Esophagus squamous epithelium (tissue), 5 donors: Measurements from ENCODE around the gene PDPN. TPM values are rescaled to one million over a fixed set of nuclear protein-coding genes. Genes with fewer than 3 reads are reported as not detected.
A peak's percentile ranks its signal among the peaks of the same experiment; 100 is the strongest.
"Not testable (repeated sequence)": the region's sequence is repeated elsewhere in the genome, so short reads cannot be mapped to it uniquely, and the experiment has no call there.

Experiments
- DNase-seq: peaks from one replicate; lab custom pipeline; 2025; lab: John Stamatoyannopoulos, UW
- H3K27ac ChIP-seq, 4 donors: fragments of 200-600 bp; sonication (generic); one replicate each; pipeline ENCODE4 v1.5.1; 2016 to 2019; ENCODE audit warnings: mild to moderate bottlenecking in 1 of 4
- H3K27me3 ChIP-seq, 4 donors: fragments of 200-600 bp; sonication (generic); 1 replicate in 3 of 4; 2 replicates in 1 of 4; pipeline versions ENCODE4 v1.5.1 to v1.6.0; 2017 to 2021; ENCODE audit warnings: antibody characterized with exemption in 1 of 4
- H3K36me3 ChIP-seq, 3 donors: fragments of 200-600 bp; sonication (generic); one replicate each; pipeline ENCODE4 v1.5.1; 2016 to 2019
- H3K4me1 ChIP-seq, 3 donors: fragments of 200-600 bp; sonication (generic); one replicate each; pipeline ENCODE4 v1.5.1; 2017 to 2019
- H3K4me3 ChIP-seq, 4 donors: fragments of 200-600 bp; sonication (generic); 1 replicate in 3 of 4; 2 replicates in 1 of 4; pipeline ENCODE4 v1.5.1; 2016 to 2019; ENCODE audit warnings: mild to moderate bottlenecking in 2 of 4, moderate library complexity in 1 of 4
- H3K9me3 ChIP-seq, 3 donors: fragments of 200-600 bp; sonication (generic); one replicate each; pipeline ENCODE4 v1.5.1; 2016 to 2019
- POLR2A ChIP-seq, 4 donors: fragments of 450-650 bp; IDR thresholded peaks; one replicate each; pipeline ENCODE4 v1.6.1; 2017; ENCODE audit warnings: antibody characterized with exemption in 4 of 4, mild to moderate bottlenecking in 4 of 4, moderate library complexity in 3 of 4
- WGBS, 2 donors: methylation state at CpG; one replicate each; pipeline ENCODE4 v1.1.5; 2018; 5-methylcytosine and 5-hydroxymethylcytosine counted together
- intact Hi-C: fragments of 100-400 bp; cut with DNase I; formaldehyde crosslinking; loops from one replicate; pipeline ENCODE4 v1.15.0; 2022
- total RNA-seq, 4 donors: library from RNA; depleted of rRNA; stranded (reverse); fragments of >200 nt; gene quantifications; one replicate each; pipeline ENCODE4 v1.1.0, GENCODE V29; 2016
- TF ChIP-seq, protein P1 (sequence below), 6 experiments: fragments of 450-650 bp in 4 of 6; fragments of 200-600 bp in 2 of 6; sonication (generic) in 2 of 6; IDR thresholded peaks; one replicate each; pipeline ENCODE4 v1.5.1; 2016 to 2019; ENCODE audit warnings: antibody characterized with exemption in 6 of 6, mild to moderate bottlenecking in 4 of 6, moderate library complexity in 4 of 6
- donor health status: DM: yes; HTN: yes; CAD: no.

PDPN gene
- total RNA-seq, 4 donors from 2014 or later = 4.5 to 24.2 (median 17.6) TPM

DNA sequence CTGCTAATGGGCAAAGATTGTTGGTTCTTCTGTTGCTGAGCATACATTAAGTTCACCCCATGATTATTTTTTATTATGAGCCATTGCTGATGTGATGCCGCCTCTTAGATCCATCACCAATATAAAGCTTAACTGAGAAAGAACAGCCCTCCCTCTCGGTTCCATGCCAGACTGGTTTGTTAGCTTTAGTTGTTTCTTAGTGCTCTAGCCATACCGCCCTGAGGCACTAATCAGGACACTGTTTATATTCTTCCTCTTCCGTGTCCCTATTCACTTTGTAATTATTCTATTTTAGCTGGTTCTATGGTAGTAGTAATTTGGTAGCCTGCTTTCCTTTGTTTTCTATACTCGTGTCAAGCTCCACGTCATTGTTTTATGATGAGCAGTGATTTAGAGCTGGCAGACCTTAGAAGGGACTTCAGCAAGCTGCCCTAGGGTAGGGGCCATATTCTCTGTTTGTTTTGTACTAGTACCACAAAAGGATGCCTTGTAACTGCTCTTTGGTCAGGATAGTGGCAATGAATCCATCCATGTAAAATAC lies 27.3 kb upstream of the PDPN start:
- Histone ChIP-seq H3K36me3 (no peaks in the 10 kb centered on the region), H3K27me3 (peaks cover 0 to 68% (median 0%) of the 10 kb centered on the region in 4 donors), H3K27ac (no peak overlapping the region), H3K9me3 (no peaks in the 10 kb centered on the region), H3K4me3 (no peak overlapping the region), H3K4me1 (peaks cover 0 to 4% (median 0%) of the 10 kb centered on the region in 3 donors)
- intact Hi-C loops = no loop called here
- 38 to 44% methylated on average over 6 of the region's 6 CpGs for WGBS, 2 donors
- no peak for DNase-seq
- TF ChIP-seq, protein P1, sequence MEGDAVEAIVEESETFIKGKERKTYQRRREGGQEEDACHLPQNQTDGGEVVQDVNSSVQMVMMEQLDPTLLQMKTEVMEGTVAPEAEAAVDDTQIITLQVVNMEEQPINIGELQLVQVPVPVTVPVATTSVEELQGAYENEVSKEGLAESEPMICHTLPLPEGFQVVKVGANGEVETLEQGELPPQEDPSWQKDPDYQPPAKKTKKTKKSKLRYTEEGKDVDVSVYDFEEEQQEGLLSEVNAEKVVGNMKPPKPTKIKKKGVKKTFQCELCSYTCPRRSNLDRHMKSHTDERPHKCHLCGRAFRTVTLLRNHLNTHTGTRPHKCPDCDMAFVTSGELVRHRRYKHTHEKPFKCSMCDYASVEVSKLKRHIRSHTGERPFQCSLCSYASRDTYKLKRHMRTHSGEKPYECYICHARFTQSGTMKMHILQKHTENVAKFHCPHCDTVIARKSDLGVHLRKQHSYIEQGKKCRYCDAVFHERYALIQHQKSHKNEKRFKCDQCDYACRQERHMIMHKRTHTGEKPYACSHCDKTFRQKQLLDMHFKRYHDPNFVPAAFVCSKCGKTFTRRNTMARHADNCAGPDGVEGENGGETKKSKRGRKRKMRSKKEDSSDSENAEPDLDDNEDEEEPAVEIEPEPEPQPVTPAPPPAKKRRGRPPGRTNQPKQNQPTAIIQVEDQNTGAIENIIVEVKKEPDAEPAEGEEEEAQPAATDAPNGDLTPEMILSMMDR (IDR thresholded peaks at IDR 0.05) = no peak
- TF ChIP-seq POLR2A (IDR thresholded peaks at IDR 0.05) = no peak

DNA sequence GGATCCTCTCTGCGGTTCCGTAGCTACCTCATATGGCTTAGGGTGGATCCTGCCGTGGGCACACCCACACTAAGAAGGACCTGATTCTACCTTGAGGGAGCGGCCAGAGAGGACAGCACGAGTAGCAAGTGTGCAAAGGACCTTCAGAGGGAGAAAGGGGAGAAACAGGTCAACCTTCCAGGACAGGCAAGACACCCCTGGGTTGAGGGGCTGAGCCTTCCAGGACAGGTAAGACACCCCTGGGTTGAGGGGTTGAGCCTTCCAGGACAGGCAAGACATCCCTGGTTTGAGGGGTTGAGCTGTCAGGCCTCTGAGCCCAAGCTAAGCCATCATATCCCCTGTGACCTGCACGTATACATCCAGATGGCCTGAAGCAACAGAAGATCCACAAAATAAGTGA lies 23.1 kb upstream of the PDPN start:
- peaks cover 0 to 57% (median 0%) of the 10 kb centered on the region in 4 donors for H3K27me3 ChIP-seq
- H3K36me3 ChIP-seq = no peaks in the 10 kb centered on the region
- no peak overlapping the region for H3K4me3 ChIP-seq
- H3K4me1 ChIP-seq = peaks cover 0 to 4% (median 0%) of the 10 kb centered on the region in 3 donors
- no peak overlapping the region for H3K27ac ChIP-seq
- no peak for DNase-seq
- intact Hi-C loops = no loop called here
- TF ChIP-seq POLR2A (IDR thresholded peaks at IDR 0.05) = no peak
- TF ChIP-seq, protein P1 (IDR thresholded peaks at IDR 0.05) = no peak
- no peaks in the 10 kb centered on the region for H3K9me3 ChIP-seq
- 77 to 89% methylated on average over 3 to 5 of the region's 6 CpGs for WGBS, 2 donors

DNA sequence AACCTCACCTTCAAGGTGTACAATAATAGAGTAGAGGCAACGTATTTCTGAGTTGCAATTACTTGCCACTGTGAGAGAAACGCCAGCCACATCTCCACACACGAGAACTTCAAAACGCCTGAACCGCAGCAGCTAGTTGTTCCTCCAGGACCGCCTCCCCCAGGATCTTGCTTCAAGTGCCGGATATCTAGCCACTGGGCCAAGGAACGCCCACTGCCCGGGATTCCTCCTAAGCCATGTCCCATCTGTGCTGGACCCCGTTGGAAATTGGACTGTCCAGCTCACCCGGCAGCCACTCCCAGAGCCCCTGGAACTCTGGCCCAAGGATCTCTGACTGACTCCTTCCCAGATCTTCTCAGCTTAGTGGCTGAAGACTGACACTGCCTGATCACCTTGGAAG lies 20.7 kb upstream of the PDPN start:
- H3K4me1 ChIP-seq, DNase-seq, H3K4me3 ChIP-seq, intact Hi-C loops, H3K27ac ChIP-seq, H3K9me3 ChIP-seq, H3K36me3 ChIP-seq: not testable (repeated sequence)
- H3K27me3 ChIP-seq = peaks cover 0 to 52% (median 0%) of the 10 kb centered on the region in 4 donors
- WGBS, 2 donors = 82 to 87% methylated on average over 9 to 10 of the region's 11 CpGs

DNA sequence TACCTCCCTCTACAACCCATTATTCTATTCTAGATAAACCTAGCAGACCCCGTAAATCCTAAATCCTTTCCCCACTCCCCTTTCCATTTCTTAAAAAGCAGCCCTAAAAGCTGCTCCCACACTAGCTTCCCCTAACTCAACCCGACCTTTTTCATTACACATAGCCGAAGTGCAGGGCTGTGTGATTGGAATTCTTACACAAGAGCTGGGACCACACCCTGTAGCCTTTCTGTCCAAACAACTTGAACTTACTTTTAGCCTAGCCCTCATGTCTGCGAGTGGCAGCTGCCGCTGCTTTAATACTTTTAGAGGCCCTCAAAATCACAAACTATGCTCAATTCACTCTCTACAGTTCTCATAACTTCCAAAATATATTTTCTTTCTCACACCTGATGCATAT lies 19.6 kb upstream of the PDPN start:
- H3K4me3 ChIP-seq = no peak overlapping the region
- intact Hi-C loops = no loop called here
- no peaks in the 10 kb centered on the region for H3K4me1 ChIP-seq
- WGBS, 2 donors = 56 to 81% methylated on average over 5 of the region's 5 CpGs
- TF ChIP-seq, protein P1 (IDR thresholded peaks at IDR 0.05) = no peak
- TF ChIP-seq POLR2A (IDR thresholded peaks at IDR 0.05) = no peak
- H3K36me3 ChIP-seq = no peaks in the 10 kb centered on the region
- DNase-seq = no peak
- no peaks in the 10 kb centered on the region for H3K9me3 ChIP-seq
- H3K27me3 ChIP-seq = peaks cover 0 to 54% (median 0%) of the 10 kb centered on the region in 4 donors
- no peak overlapping the region for H3K27ac ChIP-seq

DNA sequence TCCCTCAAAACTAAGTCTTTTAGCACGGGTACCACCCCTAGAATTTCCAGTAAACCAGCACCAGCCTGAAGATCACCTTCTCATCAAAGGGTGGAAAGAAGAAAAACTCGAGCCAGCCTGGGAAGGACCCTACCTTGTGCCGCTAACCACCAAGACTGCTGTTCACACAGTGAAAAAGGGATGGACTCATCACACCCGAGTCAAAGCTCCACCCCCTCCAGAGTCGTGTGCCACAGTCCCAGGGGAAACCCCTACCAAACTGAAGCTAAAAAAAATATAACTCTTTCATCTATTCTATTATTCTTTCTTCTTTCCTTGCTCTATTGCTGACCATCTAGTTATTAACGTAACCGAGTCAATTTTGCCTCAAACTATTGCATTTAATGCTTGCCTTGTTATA lies 13.2 kb upstream of the PDPN start:
- intact Hi-C loops, H3K4me1 ChIP-seq, H3K4me3 ChIP-seq, DNase-seq, H3K36me3 ChIP-seq, H3K27ac ChIP-seq, H3K9me3 ChIP-seq: not testable (repeated sequence)
- WGBS, 2 donors = 44 to 56% methylated on average over 7 of the region's 7 CpGs
- H3K27me3 ChIP-seq = peaks cover 0 to 42% (median 0%) of the 10 kb centered on the region in 4 donors

DNA sequence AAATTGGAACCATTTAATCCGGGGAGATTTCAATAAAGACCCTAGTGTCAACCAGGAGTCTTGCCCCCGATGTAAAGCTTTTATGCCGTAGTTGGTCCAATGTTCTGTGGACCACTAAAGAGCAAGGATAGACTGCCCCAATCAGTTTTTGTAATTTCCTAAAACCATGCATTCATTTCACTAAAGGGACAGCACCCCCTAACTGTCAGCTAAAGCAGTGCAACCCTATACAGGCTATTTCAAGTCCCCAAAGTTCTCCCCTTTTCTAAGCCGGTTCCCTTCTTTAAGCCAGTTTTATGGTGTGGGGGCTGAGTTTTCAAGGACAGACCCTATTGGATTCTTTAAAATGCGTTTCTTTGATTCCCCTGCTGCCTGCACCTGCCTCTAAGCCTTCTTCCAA lies 12.7 kb upstream of the PDPN start:
- WGBS, 2 donors = 71 to 84% methylated on average over 5 of the region's 5 CpGs
- Histone ChIP-seq H3K4me3 (no peak overlapping the region), H3K9me3 (no peaks in the 10 kb centered on the region), H3K36me3 (no peaks in the 10 kb centered on the region), H3K27me3 (peaks cover 0 to 47% (median 0%) of the 10 kb centered on the region in 4 donors), H3K4me1 (no peaks in the 10 kb centered on the region), H3K27ac (no peak overlapping the region)
- TF ChIP-seq, protein P1 (IDR thresholded peaks at IDR 0.05) = peak in 4 of 6 experiments; percentile 17 to 47 (median 20)
- TF ChIP-seq POLR2A (IDR thresholded peaks at IDR 0.05) = no peak
- intact Hi-C loops = no loop called here
- no peak for DNase-seq
